Measurements from ENCODE around the gene HEXD.

HEXD gene

DNA sequence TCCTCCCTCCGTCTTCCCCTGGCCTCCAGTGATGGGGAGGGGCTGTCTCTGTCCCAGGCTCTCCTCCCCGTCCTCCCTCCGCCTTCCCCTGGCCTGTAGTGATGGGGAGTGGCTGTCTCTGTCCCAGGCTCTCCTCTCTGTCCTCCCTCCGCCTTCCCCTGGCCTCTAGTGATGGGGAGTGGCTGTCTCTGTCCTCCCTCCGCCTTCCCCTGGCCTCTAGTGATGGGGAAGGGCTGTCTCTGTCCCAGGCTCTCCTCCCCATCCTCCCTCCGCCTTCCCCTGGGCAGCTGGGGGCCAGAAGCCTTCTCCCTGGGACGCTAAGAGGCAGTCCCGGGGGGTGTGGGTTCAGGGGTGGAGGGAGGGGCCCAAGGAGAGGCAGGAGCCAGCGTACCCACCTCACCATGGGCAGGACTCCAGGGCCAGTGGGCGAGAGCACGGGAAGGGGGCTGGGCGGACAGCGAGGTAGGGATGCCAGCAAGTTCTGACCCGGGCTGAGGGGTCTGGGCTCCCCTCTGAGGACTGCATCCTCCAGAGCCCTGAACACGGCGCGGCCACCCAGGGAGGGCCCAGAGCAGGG is 31.8 kb upstream of the HEXD start:
- Histone ChIP-seq H3K36me3 (peaks cover 0 to 10% (median 0%) of the 10 kb centered on the region in 3 donors), H3K27me3 (peaks cover 0 to 25% of the 10 kb centered on the region in 2 donors), H3K4me1 (peaks cover 0 to 35% (median 27%) of the 10 kb centered on the region in 4 donors), H3K27ac (no peak overlapping the region), H3K9me3 (no peaks in the 10 kb centered on the region), H3K4me3 (no peak overlapping the region)
- peak in 1 of 2 donors; percentile 45 for DNase-seq
- TF ChIP-seq, protein P1, sequence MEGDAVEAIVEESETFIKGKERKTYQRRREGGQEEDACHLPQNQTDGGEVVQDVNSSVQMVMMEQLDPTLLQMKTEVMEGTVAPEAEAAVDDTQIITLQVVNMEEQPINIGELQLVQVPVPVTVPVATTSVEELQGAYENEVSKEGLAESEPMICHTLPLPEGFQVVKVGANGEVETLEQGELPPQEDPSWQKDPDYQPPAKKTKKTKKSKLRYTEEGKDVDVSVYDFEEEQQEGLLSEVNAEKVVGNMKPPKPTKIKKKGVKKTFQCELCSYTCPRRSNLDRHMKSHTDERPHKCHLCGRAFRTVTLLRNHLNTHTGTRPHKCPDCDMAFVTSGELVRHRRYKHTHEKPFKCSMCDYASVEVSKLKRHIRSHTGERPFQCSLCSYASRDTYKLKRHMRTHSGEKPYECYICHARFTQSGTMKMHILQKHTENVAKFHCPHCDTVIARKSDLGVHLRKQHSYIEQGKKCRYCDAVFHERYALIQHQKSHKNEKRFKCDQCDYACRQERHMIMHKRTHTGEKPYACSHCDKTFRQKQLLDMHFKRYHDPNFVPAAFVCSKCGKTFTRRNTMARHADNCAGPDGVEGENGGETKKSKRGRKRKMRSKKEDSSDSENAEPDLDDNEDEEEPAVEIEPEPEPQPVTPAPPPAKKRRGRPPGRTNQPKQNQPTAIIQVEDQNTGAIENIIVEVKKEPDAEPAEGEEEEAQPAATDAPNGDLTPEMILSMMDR (IDR thresholded peaks at IDR 0.05): no peak
- intact Hi-C loops (cut with DNase I; ENCODE audit: low total_unique reads): no loop called here

DNA sequence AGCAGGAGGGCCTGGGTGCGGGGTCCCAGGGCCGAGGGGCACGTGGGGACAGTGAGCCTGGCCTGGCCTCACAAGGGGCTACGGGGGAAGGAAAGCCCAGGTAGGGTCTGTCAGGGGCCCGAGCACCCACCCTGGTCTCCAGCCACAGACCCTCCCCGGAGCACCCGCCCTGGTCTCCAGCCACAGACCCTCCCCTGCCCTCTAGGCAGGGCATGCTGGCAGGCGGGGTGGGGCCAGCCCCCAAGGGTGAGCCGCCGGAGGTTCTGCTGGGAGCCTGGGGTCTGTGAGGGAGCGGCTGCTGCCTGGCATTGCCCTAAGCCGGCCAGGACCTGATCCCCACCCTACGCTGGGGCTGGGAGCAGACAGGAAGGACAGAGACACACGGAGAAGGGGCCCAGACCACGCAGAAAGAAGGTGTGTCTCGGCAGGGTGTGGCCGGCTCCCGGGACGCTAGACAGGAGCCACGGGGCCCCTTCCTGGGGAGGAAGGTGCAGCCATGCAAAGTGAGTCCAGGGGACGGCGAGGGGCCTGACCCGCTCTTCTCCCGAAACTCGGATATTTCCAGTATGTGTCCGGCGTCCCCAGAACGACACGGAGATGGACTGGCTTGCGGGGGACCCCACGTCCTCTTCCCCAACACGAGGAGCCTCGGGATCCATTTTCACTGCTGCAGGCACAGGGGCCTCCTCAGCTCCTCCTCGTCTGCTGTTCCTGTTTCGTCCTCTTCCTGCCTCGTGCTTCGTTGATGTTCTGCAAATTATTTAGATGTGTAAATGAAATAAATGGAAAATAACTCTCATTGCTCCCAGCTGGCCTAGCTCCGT is 31.1 kb upstream of the HEXD start:
- no peak overlapping the region for H3K4me3 ChIP-seq
- peaks cover 5 to 18% (median 7%) of the 10 kb centered on the region in 3 donors for H3K36me3 ChIP-seq
- no peaks in the 10 kb centered on the region for H3K9me3 ChIP-seq
- peaks cover 0 to 35% (median 26%) of the 10 kb centered on the region in 4 donors for H3K4me1 ChIP-seq
- TF ChIP-seq, protein P1 (IDR thresholded peaks at IDR 0.05): no peak
- H3K27me3 ChIP-seq: peaks cover 0 to 25% of the 10 kb centered on the region in 2 donors
- DNase-seq: no peak
- intact Hi-C loops (cut with DNase I; ENCODE audit: low total_unique reads): no loop called here
- no peak overlapping the region for H3K27ac ChIP-seq

DNA sequence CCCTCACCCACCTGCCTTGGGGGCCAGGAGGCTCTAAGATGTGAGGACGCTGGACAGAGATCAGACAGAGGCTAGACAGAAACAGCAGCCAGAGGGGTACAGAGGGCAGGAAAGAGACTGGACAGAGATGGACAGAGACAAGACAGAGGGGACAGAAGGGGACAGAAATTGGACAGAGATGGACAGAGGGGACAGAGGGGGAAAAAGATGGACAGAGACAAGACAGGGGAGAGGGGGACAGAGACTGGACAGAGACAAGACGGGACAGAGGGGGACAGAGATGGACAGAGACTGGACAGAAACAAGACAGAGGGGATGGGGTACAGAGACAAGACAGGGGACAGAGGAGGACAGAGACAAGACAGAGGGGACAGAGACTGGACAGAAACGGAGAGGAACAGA is 30.4 kb upstream of the HEXD start:
- peaks cover 0 to 35% (median 26%) of the 10 kb centered on the region in 4 donors for H3K4me1 ChIP-seq
- intact Hi-C loops (cut with DNase I; ENCODE audit: low total_unique reads): no loop called here
- DNase-seq: no peak
- TF ChIP-seq, protein P1 (IDR thresholded peaks at IDR 0.05): no peak
- H3K27me3 ChIP-seq: peaks cover 0 to 22% of the 10 kb centered on the region in 2 donors
- no peaks in the 10 kb centered on the region for H3K9me3 ChIP-seq
- peaks cover 5 to 24% (median 14%) of the 10 kb centered on the region in 3 donors for H3K36me3 ChIP-seq
- H3K4me3 ChIP-seq: no peak overlapping the region
- H3K27ac ChIP-seq: no peak overlapping the region

DNA sequence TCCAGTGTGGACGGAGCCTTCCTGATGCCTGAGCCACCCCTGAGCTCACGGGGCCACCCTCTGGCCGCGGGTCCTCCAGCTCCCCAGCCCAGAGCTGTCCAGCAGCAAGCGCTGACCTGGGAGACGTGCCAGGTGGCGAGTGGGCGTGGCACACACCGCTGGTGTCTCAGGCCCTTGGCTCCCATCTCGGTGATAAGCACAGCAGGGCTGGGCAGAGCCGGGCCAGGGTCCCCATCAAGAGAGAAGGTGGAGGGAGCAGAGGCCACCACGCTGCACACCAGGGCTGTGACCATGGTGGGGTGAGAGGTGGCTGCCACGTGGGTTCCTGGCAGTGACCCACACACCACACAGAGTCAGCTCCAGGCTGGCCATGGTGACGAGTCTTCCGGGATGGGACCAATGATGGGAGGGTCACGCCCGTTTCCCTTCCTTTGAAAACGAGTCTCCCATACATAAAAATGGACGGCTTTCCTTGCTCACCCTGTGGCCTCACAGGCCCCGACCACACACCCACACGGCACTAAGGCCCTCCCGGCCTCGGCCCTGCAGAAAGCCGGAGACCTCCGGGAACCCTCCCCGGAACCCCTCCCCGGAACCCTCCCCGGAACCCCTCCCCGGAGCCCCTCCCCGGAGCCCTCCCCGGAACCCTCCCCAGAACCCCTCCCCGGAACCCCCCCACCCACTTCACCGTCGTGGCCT is 29.8 kb upstream of the HEXD start:
- intact Hi-C loops (cut with DNase I; ENCODE audit: low total_unique reads): no loop called here
- H3K27me3 ChIP-seq: peaks cover 0 to 17% of the 10 kb centered on the region in 2 donors
- no peak overlapping the region for H3K27ac ChIP-seq
- no peak overlapping the region for H3K4me3 ChIP-seq
- peaks cover 0 to 35% (median 26%) of the 10 kb centered on the region in 4 donors for H3K4me1 ChIP-seq
- TF ChIP-seq, protein P1 (IDR thresholded peaks at IDR 0.05): no peak
- DNase-seq: no peak
- peaks cover 5 to 30% (median 20%) of the 10 kb centered on the region in 3 donors for H3K36me3 ChIP-seq
- no peaks in the 10 kb centered on the region for H3K9me3 ChIP-seq

DNA sequence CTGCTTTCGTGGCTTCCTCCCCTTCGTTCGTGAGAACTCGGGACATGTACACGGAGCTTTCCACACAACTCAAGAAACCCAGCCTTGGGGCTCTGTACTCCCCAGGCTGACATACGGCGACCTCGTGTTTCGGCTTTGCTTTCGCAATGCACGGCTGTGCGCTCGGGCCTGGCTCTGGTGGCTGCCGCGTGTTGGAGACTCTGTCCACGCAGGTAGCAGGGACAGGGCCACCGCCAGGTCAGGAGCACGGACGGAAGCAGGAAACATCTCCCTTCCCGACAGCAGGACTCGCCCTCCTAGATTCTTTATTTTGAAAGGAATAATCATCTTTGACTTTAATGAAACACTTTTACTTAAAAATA is 29.2 kb upstream of the HEXD start:
- intact Hi-C loops (cut with DNase I; ENCODE audit: low total_unique reads): no loop called here
- Histone ChIP-seq H3K27me3 (peaks cover 0 to 16% of the 10 kb centered on the region in 2 donors), H3K4me1 (peaks cover 0 to 35% (median 26%) of the 10 kb centered on the region in 4 donors), H3K4me3 (no peak overlapping the region), H3K36me3 (peaks cover 5 to 36% (median 22%) of the 10 kb centered on the region in 3 donors), H3K27ac (no peak overlapping the region), H3K9me3 (no peaks in the 10 kb centered on the region)
- DNase-seq: no peak
- TF ChIP-seq, protein P1 (IDR thresholded peaks at IDR 0.05): no peak
